D721Med (cell line): Measurements from ENCODE around the gene ENDOU.

Experiments used
- DNase-seq: peaks from one replicate; pipeline ENCODE4 v3.0.0; 2011; ENCODE audit warnings: low spot score; ENCODE audit not compliant: insufficient read length
- FAIRE-seq: peaks from 2 replicates; lab custom pipeline; 2011; peaks lifted over from hg19 to GRCh38; lab: Jason Lieb, UNC
- CTCF ChIP-seq: IDR thresholded peaks from 2 replicates; pipeline ENCODE4 v1.5.1; 2012; ENCODE audit warnings: mild to moderate bottlenecking, control low read depth; ENCODE audit not compliant: insufficient read depth; ENCODE audit errors: missing control alignments

ENDOU gene

DNA sequence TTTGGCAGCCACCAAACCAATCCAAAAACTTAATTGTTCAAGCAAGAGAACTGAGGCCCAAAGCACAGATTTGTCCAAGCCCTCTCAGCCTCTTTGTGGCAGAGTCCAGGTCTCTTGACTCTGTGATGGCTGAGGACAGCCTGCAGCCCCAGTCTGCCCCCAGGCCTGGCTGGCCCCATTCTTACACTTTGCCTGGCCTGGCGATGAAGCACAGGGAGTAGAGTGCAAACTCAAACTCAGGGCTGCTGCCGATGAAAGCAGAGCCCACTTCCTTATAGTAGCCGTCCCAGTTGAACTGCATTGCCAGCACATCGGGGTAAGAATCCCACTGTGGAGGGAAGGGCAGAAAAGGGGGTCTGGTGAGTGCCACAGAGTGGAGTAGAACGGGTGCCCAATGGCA is 13.8 kb downstream of the ENDOU start:
- FAIRE-seq, result no peak
- no peak for TF ChIP-seq CTCF
- no peak for DNase-seq

DNA sequence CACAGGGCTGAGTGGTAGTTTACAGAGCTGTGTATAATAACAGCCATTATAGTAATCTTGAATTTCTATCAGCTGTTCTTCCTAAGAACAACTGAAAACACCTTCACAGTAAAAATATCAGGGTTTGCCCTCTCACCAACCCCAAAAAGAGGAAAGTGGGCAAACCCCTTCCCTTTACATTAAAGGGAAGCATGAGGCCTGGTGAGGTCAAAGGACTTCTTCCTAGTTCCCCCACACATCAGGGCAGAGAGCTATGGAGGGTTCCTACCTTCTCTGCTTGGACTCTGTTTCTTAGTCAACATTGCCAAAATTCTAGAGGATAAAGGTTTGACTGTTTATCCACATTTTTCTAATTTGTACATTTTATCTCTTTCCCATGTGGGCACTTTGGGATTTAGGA is 15.0 kb downstream of the ENDOU start:
- FAIRE-seq, result no peak

DNA sequence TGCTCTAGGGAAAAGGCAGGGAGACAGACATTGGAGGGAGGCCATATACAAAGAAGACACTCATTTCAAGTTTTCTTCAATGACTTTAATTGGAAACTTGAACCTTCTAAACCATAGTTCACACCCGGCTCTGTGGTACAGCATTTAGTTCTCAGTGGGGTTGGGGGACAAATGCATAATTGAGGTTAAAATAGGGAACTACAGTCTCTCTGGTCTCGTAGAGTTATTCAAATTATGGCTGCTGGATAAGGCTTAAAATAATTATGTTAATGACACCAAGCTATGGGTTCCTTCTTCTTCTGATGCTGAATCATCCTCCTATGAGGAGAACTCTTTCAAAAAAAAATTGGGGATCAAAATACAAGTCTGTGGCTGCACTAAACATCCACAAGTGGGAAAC is 15.6 kb downstream of the ENDOU start:
- no peak for TF ChIP-seq CTCF
- DNase-seq, result no peak
- no peak for FAIRE-seq

More for the DNA sequence above, 15.0 kb downstream of the ENDOU start:
- DNase-seq, result no peak
- TF ChIP-seq CTCF, result no peak

- DNase-seq, result no peak
- TF ChIP-seq CTCF, result no peak
- no peak for FAIRE-seq
These were observed 16.1 kb downstream of the ENDOU start for GRCh38 chr12:47709237-47709636.

DNA sequence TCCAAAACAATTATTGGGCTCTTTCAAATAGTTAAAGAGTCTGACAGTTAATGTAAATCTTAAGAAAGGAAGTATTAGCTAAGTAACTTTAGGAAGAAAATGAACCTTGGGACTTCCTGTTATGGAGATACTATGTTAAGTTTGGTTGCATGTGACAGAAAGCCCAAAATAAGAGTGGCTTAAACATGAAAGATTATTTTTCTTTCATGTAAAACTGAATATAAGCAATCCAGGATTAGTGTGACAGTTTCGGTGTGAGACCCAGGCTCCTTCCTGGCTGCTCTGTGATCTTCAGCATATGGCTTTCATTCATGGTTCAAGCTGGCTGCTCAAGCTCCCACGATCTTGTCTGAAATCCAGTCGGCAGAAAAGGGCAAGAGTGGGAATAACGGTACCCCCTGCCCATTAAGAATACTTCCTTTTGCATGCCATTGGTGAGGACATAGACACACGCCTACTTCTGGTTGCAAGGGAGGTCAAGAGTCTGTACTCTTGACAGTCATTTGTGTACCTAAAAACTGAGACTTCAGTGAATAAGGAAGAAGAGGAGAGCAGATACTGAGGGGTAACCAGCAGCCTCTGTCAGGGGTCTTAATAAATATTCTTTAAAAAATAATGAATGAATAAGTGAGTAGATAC is 17.3 kb downstream of the ENDOU start:
- no peak for TF ChIP-seq CTCF
- FAIRE-seq, result no peak
- DNase-seq, result no peak

DNA sequence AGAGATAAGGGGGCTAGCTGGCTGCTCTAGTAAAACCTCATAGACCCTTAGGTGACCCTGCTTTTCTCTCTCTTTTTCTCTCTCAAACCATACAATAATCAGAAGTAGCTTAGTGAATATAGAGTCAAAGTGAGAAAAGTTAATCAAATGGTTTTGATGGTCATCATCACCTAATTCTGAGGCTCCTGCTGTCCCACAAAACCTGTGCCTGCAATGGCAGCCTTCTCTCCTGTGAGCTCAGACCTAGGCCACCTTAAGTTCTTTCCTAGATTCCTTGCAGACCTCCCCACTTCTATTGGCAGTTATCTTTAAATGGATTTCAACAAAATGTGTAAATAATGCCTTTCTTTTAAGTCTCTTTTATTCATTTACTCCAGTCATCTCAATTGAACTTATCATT is 17.9 kb downstream of the ENDOU start:
- TF ChIP-seq CTCF, result no peak
- FAIRE-seq, result no peak
- DNase-seq, result no peak

DNA sequence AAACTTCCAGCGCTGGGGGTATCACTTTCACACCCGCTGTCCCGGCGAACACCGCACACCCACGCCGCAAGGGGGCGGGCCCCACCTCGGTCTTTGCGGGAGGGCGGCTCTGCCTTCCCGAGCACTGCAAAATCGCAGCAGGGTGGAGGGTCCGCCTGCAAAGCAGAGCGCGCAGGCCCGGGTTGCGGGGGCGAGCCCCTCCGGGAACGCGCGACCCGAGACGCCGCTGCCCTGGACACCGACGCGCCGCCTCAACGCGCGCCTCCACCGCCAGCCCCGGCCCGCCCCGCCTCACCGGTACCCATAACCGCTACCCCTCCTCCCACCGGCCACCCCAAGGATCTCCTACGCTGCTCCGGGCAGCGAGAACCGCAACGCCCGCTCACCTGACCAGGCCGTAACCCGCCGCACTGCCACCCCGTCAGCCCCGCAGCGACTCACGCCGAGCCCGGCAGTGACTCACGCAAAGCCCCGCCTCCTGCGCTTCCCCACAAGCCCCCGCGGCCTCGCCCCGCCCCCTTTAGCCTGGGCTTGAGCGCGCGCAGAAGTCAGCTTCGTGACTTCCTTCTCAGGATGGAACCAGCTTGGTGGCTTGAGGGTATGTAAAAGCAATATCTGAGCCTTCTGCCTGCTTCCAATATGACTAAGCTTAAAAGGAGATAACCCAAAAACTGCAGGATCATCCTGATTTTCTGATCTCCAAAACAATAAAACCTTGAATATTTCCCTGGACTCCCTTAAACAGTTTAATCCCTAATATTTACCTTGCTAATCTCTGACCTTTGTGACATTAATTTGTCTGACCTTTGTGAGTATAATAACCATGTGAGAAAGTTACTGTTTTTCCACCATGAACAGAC is 19.5 kb downstream of the ENDOU start, which contains the start of gene RPAP3:
RPAP3 (minus strand) TSS at position 465 of the 860 bp plus-strand sequence. CDS start 3,190 bp downstream, outside the sequence.
- no peak for FAIRE-seq
- peak; percentile 63 for DNase-seq
- TF ChIP-seq CTCF, result peak; percentile 43
